Left lung (tissue), 10 donors: ENCODE results near the gene NAGLU. TPM values are rescaled to one million over a fixed set of nuclear protein-coding genes. Genes with fewer than 3 reads are reported as not detected.

Experiments used
- ATAC-seq: fragments of 200-7000 bp; cut with Tn5 transposase; one replicate; pipeline ENCODE4 v1.9.1; 2020; ENCODE audit warnings: moderate library complexity
- DNase-seq, 4 donors: peaks; one replicate each; pipeline ENCODE4 v3.0.0-alpha.2; 2013 to 2020
- H3K27ac ChIP-seq, 2 donors: fragments of 200-600 bp; sonication (generic) in 1 of 2; one replicate each; pipeline versions ENCODE4 v1.5.0 to v1.8.0; 2020 to 2021
- H3K27me3 ChIP-seq, 2 donors: fragments of 200-600 bp; sonication (generic) in 1 of 2; one replicate each; pipeline versions ENCODE4 v1.5.0 to v1.8.0; 2020 to 2021
- H3K36me3 ChIP-seq, 2 donors: fragments of 200-600 bp; sonication (generic) in 1 of 2; one replicate each; pipeline versions ENCODE4 v1.5.0 to v1.8.0; 2020 to 2021
- H3K4me1 ChIP-seq, 2 donors: fragments of 200-600 bp; one replicate each; pipeline ENCODE4 v1.8.0; 2021
- H3K4me3 ChIP-seq, 2 donors: fragments of 200-600 bp; sonication (generic) in 1 of 2; one replicate each; pipeline versions ENCODE4 v1.5.0 to v1.8.0; 2020 to 2021; ENCODE audit warnings: mild to moderate bottlenecking in 1 of 2
- H3K9me3 ChIP-seq, 2 donors: fragments of 200-600 bp; sonication (generic) in 1 of 2; one replicate each; pipeline versions ENCODE4 v1.5.0 to v1.8.0; 2020 to 2021
- intact Hi-C, 2 donors: fragments of 100-400 bp; cut with DNase I; formaldehyde crosslinking; loops; one replicate each; pipeline versions ENCODE4 v1.11.2 to v1.14.2; 2022
- polyA plus RNA-seq, 6 donors: library from polyadenylated mRNA; unstranded; fragments of 120-200 nt; gene quantifications; one replicate each; pipeline ENCODE4 v1.2.1, GENCODE V29; 2013; ENCODE audit not compliant: insufficient read length in 6 of 6
- total RNA-seq, 2 donors: library from RNA; stranded (reverse); fragmentation: NEBNext Ultra II Directional; extraction: Animal tissue kit (Norgen Biotek cat#: 25700); gene quantifications; one replicate each; pipeline ENCODE4 v1.2.1, GENCODE V29; 2021
- TF ChIP-seq, protein P1 (sequence below), 2 donors: fragments of 200-600 bp; sonication (generic) in 1 of 2; IDR thresholded peaks; one replicate each; pipeline versions ENCODE4 v1.5.0 to v1.8.0; 2021; ENCODE audit warnings: antibody characterized with exemption in 2 of 2
- donor health status: DM: no; HTN: yes; CAD: no.
- donor health status: DM: no; HTN: no; CAD: no.

The NAGLU gene
- total and polyA plus RNA-seq, 8 donors: 10.3 to 56.2 (median 14.3) TPM

DNA sequence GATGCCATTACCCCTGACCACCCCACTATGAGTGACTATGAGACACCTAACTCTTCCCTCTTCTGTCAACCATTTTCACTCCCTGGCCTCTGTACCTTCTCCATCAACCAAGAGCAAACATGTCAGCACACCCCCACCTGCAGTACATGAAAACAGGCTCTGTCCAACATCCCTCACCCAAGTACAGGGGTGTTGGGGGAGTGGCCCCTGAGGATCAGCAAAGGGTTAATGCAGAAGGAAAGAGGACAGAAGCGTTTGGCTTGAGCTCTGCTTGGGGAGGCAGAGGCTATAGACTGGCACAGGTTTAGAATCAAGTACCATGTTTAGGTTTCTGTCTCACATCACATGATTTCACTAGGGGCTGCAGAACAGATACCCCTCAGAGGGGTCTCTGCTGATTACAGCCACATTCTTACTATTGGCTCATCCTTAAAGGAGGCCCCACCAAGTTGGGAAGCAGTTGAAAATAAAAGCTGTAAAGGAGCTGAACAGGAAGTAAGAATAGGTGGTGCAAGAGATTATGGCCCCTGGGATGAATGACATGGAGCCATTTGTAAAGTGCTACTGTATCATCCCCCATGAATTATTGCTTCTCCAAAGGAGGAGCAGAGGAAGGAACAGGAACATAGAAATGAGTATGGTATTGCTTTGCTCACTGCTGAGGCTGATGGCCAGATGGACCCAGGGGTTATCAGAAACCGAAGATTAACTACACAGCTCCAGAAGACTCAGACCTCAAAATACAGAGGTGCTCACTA lies 43.9 kb downstream of the NAGLU start:
- no peaks in the 10 kb centered on the region for H3K27me3 ChIP-seq
- DNase-seq: no peak
- H3K36me3 ChIP-seq: peaks cover 0 to 60% of the 10 kb centered on the region in 2 donors
- TF ChIP-seq, protein P1, sequence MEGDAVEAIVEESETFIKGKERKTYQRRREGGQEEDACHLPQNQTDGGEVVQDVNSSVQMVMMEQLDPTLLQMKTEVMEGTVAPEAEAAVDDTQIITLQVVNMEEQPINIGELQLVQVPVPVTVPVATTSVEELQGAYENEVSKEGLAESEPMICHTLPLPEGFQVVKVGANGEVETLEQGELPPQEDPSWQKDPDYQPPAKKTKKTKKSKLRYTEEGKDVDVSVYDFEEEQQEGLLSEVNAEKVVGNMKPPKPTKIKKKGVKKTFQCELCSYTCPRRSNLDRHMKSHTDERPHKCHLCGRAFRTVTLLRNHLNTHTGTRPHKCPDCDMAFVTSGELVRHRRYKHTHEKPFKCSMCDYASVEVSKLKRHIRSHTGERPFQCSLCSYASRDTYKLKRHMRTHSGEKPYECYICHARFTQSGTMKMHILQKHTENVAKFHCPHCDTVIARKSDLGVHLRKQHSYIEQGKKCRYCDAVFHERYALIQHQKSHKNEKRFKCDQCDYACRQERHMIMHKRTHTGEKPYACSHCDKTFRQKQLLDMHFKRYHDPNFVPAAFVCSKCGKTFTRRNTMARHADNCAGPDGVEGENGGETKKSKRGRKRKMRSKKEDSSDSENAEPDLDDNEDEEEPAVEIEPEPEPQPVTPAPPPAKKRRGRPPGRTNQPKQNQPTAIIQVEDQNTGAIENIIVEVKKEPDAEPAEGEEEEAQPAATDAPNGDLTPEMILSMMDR (IDR thresholded peaks at IDR 0.05): no peak
- H3K4me1 ChIP-seq: peaks cover 11 to 34% of the 10 kb centered on the region in 2 donors
- no peak overlapping the region for H3K27ac ChIP-seq
- H3K4me3 ChIP-seq: no peak overlapping the region
- no peaks in the 10 kb centered on the region for H3K9me3 ChIP-seq
- intact Hi-C loops: loop anchor here in 1 of 2 donors (5.0 kb wide), 1 partner anchor 97 kb away; the partner anchor contains the start of gene PLEKHH3
- no peak for ATAC-seq

DNA sequence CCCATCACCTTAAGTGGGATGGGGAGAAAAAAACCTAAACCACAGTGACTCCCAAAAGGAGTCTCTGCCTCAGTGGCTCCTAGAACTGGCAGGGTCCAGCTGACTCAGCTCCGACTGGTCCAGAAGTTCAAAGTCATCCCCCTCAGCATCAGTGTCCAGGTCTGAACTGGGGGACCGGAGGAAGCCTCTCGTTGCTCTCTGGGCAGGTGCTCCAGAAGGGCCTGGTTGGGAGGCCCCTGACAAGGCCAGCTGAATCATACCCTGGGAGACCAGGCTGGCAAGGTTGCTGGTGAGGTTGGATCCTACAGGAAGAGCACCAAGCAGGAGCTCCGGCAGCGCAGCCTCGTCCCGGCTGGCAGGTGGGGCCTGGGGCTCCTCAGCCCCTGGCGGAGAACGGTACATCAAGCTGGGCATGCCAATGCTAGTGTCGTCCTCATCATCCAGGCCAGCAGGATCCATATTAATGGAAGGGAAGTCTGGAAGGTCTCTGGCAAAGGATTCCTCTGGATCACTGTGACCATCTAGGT lies 45.8 kb downstream of the NAGLU start:
- TF ChIP-seq, protein P1 (IDR thresholded peaks at IDR 0.05): no peak
- DNase-seq (no peak), ATAC-seq (no peak)
- Histone ChIP-seq H3K36me3 (peaks cover 0 to 75% of the 10 kb centered on the region in 2 donors), H3K27me3 (no peaks in the 10 kb centered on the region), H3K9me3 (no peaks in the 10 kb centered on the region), H3K27ac (no peak overlapping the region), H3K4me3 (no peak overlapping the region), H3K4me1 (peaks cover 15 to 38% of the 10 kb centered on the region in 2 donors)
- intact Hi-C loops: no loop called here

DNA sequence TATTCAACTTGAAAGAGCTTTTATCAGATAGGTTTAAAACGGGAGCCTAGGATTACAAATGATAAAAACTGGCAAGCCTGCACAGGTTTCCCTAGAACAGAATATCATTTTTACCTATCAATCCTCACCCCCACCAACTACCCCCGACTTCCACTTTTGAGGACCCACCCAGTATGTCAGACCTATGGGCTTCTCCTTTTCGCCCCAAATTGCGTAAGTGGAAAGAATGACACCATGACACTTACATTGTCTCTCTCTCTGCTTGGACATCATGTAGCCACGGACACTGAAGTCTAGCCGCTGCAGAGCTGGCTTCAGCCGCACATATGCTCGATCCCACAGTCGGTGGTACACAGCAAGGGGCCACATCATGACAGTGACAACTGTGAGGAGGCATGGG lies 48.8 kb downstream of the NAGLU start:
- TF ChIP-seq, protein P1 (IDR thresholded peaks at IDR 0.05): no peak
- Histone ChIP-seq H3K4me3 (no peak overlapping the region), H3K27ac (peak overlapping the region; percentile 8 to 66), H3K9me3 (no peaks in the 10 kb centered on the region), H3K36me3 (peaks cover 0 to 100% of the 10 kb centered on the region in 2 donors), H3K27me3 (no peaks in the 10 kb centered on the region), H3K4me1 (peaks cover 4 to 19% of the 10 kb centered on the region in 2 donors)
- intact Hi-C loops: no loop called here
- ATAC-seq (peak; percentile 23), DNase-seq (no peak)

DNA sequence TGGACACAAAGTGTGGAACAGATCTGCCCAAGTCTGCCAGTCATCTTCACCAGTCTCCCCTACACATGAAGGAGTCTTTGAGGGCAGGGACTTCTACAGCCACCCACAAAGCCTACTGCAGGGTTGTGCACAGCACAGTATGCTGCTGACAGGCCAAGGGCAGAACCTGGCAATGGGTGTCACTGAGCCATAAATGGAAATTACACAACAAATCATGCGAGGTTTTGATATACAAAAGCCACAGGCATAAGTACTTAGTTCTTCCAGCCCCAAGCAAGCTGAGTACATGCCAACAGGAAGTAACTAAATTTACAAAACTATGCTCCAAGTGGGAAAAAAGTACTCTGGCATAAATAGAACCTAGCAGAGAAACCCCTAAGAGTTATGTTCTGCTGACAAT lies 49.3 kb downstream of the NAGLU start:
- H3K9me3 ChIP-seq: no peaks in the 10 kb centered on the region
- no peak overlapping the region for H3K4me3 ChIP-seq
- intact Hi-C loops: no loop called here
- no peaks in the 10 kb centered on the region for H3K27me3 ChIP-seq
- peaks cover 4 to 19% of the 10 kb centered on the region in 2 donors for H3K4me1 ChIP-seq
- H3K27ac ChIP-seq: peak overlapping the region; percentile 8 to 66
- ATAC-seq (peak; percentile 88), DNase-seq (no peak)
- peaks cover 0 to 100% of the 10 kb centered on the region in 2 donors for H3K36me3 ChIP-seq
- TF ChIP-seq, protein P1 (IDR thresholded peaks at IDR 0.05): no peak

DNA sequence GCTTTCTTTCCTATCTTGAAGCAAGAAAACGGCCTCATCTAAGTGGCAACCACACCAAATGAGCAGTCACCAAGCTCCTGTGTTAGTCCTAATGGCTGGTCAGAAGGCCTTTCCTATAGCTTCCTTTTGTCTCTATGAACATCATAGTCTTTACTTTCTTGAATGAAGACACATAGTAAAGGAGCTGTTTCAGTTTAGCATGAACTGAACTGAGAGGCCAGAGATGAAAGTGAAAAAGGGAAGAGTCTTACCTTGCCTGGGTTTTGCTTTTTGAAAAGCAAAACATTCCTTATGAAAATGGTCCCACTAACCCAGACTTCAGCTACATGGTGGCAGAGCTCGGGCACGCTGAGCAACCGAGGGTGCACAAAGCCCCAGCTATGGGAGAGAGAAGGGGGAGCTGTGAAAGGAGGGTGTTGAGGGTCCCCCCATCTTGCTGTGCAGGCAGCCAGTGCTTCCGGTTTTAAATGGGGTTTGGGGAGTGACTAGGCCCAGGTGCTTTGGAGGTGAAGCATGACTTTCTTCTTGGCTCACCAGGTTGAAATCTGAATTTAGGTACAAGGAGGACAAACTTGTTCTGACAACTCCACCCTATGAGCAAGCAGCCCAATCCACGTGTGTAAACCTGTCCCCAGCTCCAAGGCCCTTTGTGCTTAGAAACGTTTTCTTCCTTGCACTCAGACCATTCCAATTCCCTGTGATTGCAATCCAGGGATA lies 50.6 kb downstream of the NAGLU start:
- no peaks in the 10 kb centered on the region for H3K27me3 ChIP-seq
- peaks cover 4 to 19% of the 10 kb centered on the region in 2 donors for H3K4me1 ChIP-seq
- peaks cover 0 to 100% of the 10 kb centered on the region in 2 donors for H3K36me3 ChIP-seq
- no peaks in the 10 kb centered on the region for H3K9me3 ChIP-seq
- TF ChIP-seq, protein P1 (IDR thresholded peaks at IDR 0.05): no peak
- intact Hi-C loops: no loop called here
- no peak overlapping the region for H3K4me3 ChIP-seq
- DNase-seq: no peak
- H3K27ac ChIP-seq: no peak overlapping the region
- ATAC-seq: no peak
